ENCODE measurements around the gene KSR2.
A peak's percentile ranks its signal among the peaks of the same experiment; 100 is the strongest.
"Not testable (repeated sequence)": the region's sequence is repeated elsewhere in the genome, so short reads cannot be mapped to it uniquely, and the experiment has no call there.

KSR2 gene

GRCh38 chr12:117732761-117733548, 235.8 kb downstream of the KSR2 start:
- no peak for DNase-seq
- in situ Hi-C loops (cut with MboI; ENCODE audit: low pct_unique_long_range_greater_than_20kb, low sequenced_read_pairs), result no loop called here

GRCh38 chr12:117731131-117731530, 237.7 kb downstream of the KSR2 start:
- in situ Hi-C loops (cut with MboI; ENCODE audit: low pct_unique_long_range_greater_than_20kb, low sequenced_read_pairs); DNase-seq: not testable (repeated sequence)

GRCh38 chr12:117727301-117727700, 241.5 kb downstream of the KSR2 start:
- no peak for DNase-seq
- in situ Hi-C loops (cut with MboI; ENCODE audit: low pct_unique_long_range_greater_than_20kb, low sequenced_read_pairs), result no loop called here

- in situ Hi-C loops (cut with MboI; ENCODE audit: low pct_unique_long_range_greater_than_20kb, low sequenced_read_pairs), result no loop called here
- DNase-seq, result no peak
Measured at GRCh38 chr12:117724543-117724942, 244.2 kb downstream of the KSR2 start.

GRCh38 chr12:117718559-117718958, 250.2 kb downstream of the KSR2 start:
- in situ Hi-C loops (cut with MboI; ENCODE audit: low pct_unique_long_range_greater_than_20kb, low sequenced_read_pairs), result no loop called here
- DNase-seq, result no peak

GRCh38 chr12:117718141-117718540, 250.6 kb downstream of the KSR2 start:
- DNase-seq, result no peak
- in situ Hi-C loops (cut with MboI; ENCODE audit: low pct_unique_long_range_greater_than_20kb, low sequenced_read_pairs), result no loop called here

GRCh38 chr12:117714203-117714602, 254.6 kb downstream of the KSR2 start:
- DNase-seq, result no peak
- in situ Hi-C loops (cut with MboI; ENCODE audit: low pct_unique_long_range_greater_than_20kb, low sequenced_read_pairs), result no loop called here

GRCh38 chr12:117710121-117710520, 258.7 kb downstream of the KSR2 start:
- no peak for DNase-seq
- in situ Hi-C loops (cut with MboI; ENCODE audit: low pct_unique_long_range_greater_than_20kb, low sequenced_read_pairs), result no loop called here

GRCh38 chr12:117707861-117708260, 260.9 kb downstream of the KSR2 start:
- in situ Hi-C loops (cut with MboI; ENCODE audit: low pct_unique_long_range_greater_than_20kb, low sequenced_read_pairs), result no loop called here
- DNase-seq, result no peak

GRCh38 chr12:117703584-117703983, 265.2 kb downstream of the KSR2 start:
- no peak for DNase-seq
- in situ Hi-C loops (cut with MboI; ENCODE audit: low pct_unique_long_range_greater_than_20kb, low sequenced_read_pairs), result no loop called here

GRCh38 chr12:117702741-117703140, 266.0 kb downstream of the KSR2 start:
- DNase-seq, result no peak
- in situ Hi-C loops (cut with MboI; ENCODE audit: low pct_unique_long_range_greater_than_20kb, low sequenced_read_pairs), result no loop called here

GRCh38 chr12:117699575-117699974, 269.2 kb downstream of the KSR2 start:
- in situ Hi-C loops (cut with MboI; ENCODE audit: low pct_unique_long_range_greater_than_20kb, low sequenced_read_pairs), result no loop called here

GRCh38 chr12:117699118-117699517, 269.7 kb downstream of the KSR2 start:
- in situ Hi-C loops (cut with MboI; ENCODE audit: low pct_unique_long_range_greater_than_20kb, low sequenced_read_pairs), result no loop called here
- DNase-seq, result no peak

More at GRCh38 chr12:117699575-117699974, 269.2 kb downstream of the KSR2 start:
- no peak for DNase-seq

GRCh38 chr12:117695956-117696355, 272.8 kb downstream of the KSR2 start:
- in situ Hi-C loops (cut with MboI; ENCODE audit: low pct_unique_long_range_greater_than_20kb, low sequenced_read_pairs), result no loop called here
- no peak for DNase-seq

- in situ Hi-C loops (cut with MboI; ENCODE audit: low pct_unique_long_range_greater_than_20kb, low sequenced_read_pairs), result no loop called here
- DNase-seq, result no peak
Measured at GRCh38 chr12:117692512-117692911, 276.3 kb downstream of the KSR2 start.

GRCh38 chr12:117689857-117690256, 278.9 kb downstream of the KSR2 start:
- in situ Hi-C loops (cut with MboI; ENCODE audit: low pct_unique_long_range_greater_than_20kb, low sequenced_read_pairs), result no loop called here
- DNase-seq, result no peak

- in situ Hi-C loops (cut with MboI; ENCODE audit: low pct_unique_long_range_greater_than_20kb, low sequenced_read_pairs), result no loop called here
Measured at GRCh38 chr12:117688446-117688845, 280.3 kb downstream of the KSR2 start.

GRCh38 chr12:117686911-117687377, 281.8 kb downstream of the KSR2 start:
- in situ Hi-C loops (cut with MboI; ENCODE audit: low pct_unique_long_range_greater_than_20kb, low sequenced_read_pairs), result no loop called here
- DNase-seq, result no peak

More at GRCh38 chr12:117688446-117688845, 280.3 kb downstream of the KSR2 start:
- no peak for DNase-seq

GRCh38 chr12:117686210-117686609, 282.6 kb downstream of the KSR2 start:
- DNase-seq, result no peak
- in situ Hi-C loops (cut with MboI; ENCODE audit: low pct_unique_long_range_greater_than_20kb, low sequenced_read_pairs), result no loop called here

- in situ Hi-C loops (cut with MboI; ENCODE audit: low pct_unique_long_range_greater_than_20kb, low sequenced_read_pairs), result no loop called here
- DNase-seq, result peak; percentile 47
Measured at GRCh38 chr12:117685110-117685926, 283.5 kb downstream of the KSR2 start.
